ENCODE measurements around the gene ME1.

GRCh38 chr6:83365931-83366330 is 64.9 kb downstream of the ME1 start:
- no peak for TF ChIP-seq POLR2A (IDR thresholded peaks at IDR 0.05; ENCODE audit: extremely low read depth, insufficient read length)
- no peak for TF ChIP-seq MAX (IDR thresholded peaks at IDR 0.05; ENCODE audit: low read depth, low read length)
- no peak for TF ChIP-seq CTCF (IDR thresholded peaks at IDR 0.05; ENCODE audit: low read depth, low read length)
